Measurements from ENCODE around the gene SUSD1. TPM values are rescaled to one million over a fixed set of nuclear protein-coding genes. Genes with fewer than 3 reads are reported as not detected.

Gene SUSD1
- total and polyA plus RNA-seq, 2 experiments from 2014 or later: 4.2 to 8.4 TPM

GRCh38 chr9:112035166-112035826 is 139.8 kb downstream of the SUSD1 start:
- Histone ChIP-seq H3K4me3 (no peak overlapping the region), H4K20me1 (ENCODE audit: insufficient read depth) (no peaks in the 10 kb centered on the region), H3K9me2 (ENCODE audit: insufficient read depth) (no peaks in the 10 kb centered on the region), H3K36me3 (ENCODE audit: low read depth) (no peaks in the 10 kb centered on the region), H2AFZ (no peak overlapping the region), H3F3A (ENCODE audit: insufficient read depth) (peaks cover 66% of the 10 kb centered on the region), H3K27ac (no peak overlapping the region), H3K9me3 (ENCODE audit: low read depth) (no peaks in the 10 kb centered on the region), H3K4me1 (ENCODE audit: insufficient read depth) (peaks cover 59% of the 10 kb centered on the region), H3K4me2 (ENCODE audit: unreplicated experiment) (no peak overlapping the region), H3K9ac (no peak overlapping the region), H3K27me3 (replicated peaks; ENCODE audit: insufficient read depth) (no peaks in the 10 kb centered on the region), H3K79me2 (ENCODE audit: insufficient read depth) (no peaks in the 10 kb centered on the region)
- no peak for TF ChIP-seq EZH2 (IDR thresholded peaks at IDR 0.05; ENCODE audit: insufficient read depth, poor library complexity, severe bottlenecking)
- no peak for TF ChIP-seq EZH2phosphoT487 (IDR thresholded peaks at IDR 0.05; ENCODE audit: insufficient read depth, low read depth)
- in situ Hi-C loops (cut with MboI): no loop called here
- WGBS, 2 experiments (ENCODE audit: low coverage in 1 of 2, low lambda C conversion rate in 2 of 2, missing lambda C conversion rate in 2 of 2): 74 to 80% methylated on average over 6 of the region's 6 CpGs
- DNase-seq: no peak

DNA sequence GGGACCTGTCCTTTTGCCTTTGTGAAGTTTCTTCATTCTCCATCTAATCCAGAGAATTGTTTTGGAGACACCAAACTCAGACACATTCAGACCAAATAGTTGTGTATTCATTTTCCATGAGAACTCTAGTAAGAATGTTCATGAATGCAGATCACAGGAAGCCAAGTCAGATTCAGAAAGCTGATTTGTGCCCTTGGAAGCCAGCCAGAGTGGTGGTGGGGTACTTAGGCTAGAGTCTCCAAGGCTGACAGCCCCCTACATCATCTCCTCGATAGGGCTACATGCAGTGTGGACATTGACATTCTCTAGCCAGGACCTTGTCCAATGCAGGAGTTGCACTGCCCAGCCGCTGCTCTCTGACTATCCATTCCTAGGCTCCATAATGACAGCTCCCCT is 140.9 kb downstream of the SUSD1 start:
- H3K36me3 ChIP-seq (ENCODE audit: low read depth): no peaks in the 10 kb centered on the region
- 87 to 96% methylated on average over 2 of the region's 2 CpGs for WGBS, 2 experiments (ENCODE audit: low coverage in 1 of 2, low lambda C conversion rate in 2 of 2, missing lambda C conversion rate in 2 of 2)
- no peak overlapping the region for H3K4me3 ChIP-seq
- H3K4me2 ChIP-seq (ENCODE audit: unreplicated experiment): no peak overlapping the region
- no peaks in the 10 kb centered on the region for H4K20me1 ChIP-seq (ENCODE audit: insufficient read depth)
- H3K27ac ChIP-seq: no peak overlapping the region
- in situ Hi-C loops (cut with MboI): no loop called here
- no peak overlapping the region for H3K9ac ChIP-seq
- TF ChIP-seq EZH2phosphoT487 (IDR thresholded peaks at IDR 0.05; ENCODE audit: insufficient read depth, low read depth) (no peak), EZH2 (IDR thresholded peaks at IDR 0.05; ENCODE audit: insufficient read depth, poor library complexity, severe bottlenecking) (no peak)
- H3K9me2 ChIP-seq (ENCODE audit: insufficient read depth): no peaks in the 10 kb centered on the region
- H3K4me1 ChIP-seq (ENCODE audit: insufficient read depth): peaks cover 69% of the 10 kb centered on the region
- H3K27me3 ChIP-seq (replicated peaks; ENCODE audit: insufficient read depth): no peaks in the 10 kb centered on the region
- no peak for DNase-seq
- H2AFZ ChIP-seq: no peak overlapping the region
- peaks cover 66% of the 10 kb centered on the region for H3F3A ChIP-seq (ENCODE audit: insufficient read depth)
- no peaks in the 10 kb centered on the region for H3K79me2 ChIP-seq (ENCODE audit: insufficient read depth)
- no peaks in the 10 kb centered on the region for H3K9me3 ChIP-seq (ENCODE audit: low read depth)

DNA sequence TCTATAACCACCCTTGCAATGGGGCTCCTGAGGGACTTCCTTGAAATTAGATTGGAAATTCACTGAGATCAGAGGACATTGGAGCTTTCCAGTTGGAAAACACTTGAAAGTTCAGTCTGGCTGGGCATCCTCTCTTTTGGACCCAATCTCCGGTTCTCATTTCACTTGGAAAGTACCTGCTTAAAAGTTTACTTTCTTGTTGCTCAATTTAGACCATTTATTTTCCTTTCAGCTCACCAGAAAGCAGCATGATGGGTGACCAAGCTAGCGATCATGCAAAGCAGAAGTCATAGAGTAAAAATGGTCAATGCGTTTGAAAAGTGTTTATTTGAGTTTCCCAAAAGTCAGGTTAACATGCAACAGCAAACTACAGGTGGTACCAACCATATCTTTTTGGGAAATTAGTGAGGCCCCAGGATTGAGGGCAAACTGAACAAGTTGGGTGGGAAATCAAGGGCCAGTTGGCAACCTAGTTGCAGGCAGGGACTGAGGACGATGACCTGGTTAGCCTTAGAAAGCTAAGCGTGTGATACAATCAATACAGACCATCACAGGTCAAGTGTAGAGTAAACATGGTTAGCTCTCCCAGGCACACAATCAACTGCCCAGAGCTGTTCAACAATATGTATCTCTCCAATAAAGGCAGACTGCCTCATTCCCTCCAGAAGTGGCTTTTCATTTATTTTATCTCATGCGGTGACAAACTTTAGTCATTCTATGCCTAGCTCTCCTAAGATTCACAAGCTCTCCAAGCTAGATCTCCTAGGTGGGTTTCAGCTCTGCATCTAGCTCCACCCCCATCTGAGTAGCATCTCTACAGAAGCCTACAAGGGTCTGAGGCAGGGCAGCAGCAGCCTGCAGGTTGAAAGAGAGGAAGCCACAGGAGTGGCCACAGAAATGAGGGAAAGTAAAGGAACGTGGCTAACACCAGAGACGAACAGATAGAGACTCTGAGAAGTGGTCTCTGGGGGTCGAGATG is 141.6 kb downstream of the SUSD1 start:
- Histone ChIP-seq H3K9me2 (ENCODE audit: insufficient read depth) (no peaks in the 10 kb centered on the region), H3K4me2 (ENCODE audit: unreplicated experiment) (peak overlapping the region; percentile 72), H3K4me1 (ENCODE audit: insufficient read depth) (peaks cover 66% of the 10 kb centered on the region), H3K79me2 (ENCODE audit: insufficient read depth) (no peaks in the 10 kb centered on the region), H3K9ac (no peak overlapping the region), H2AFZ (no peak overlapping the region), H3K36me3 (ENCODE audit: low read depth) (no peaks in the 10 kb centered on the region), H3K9me3 (ENCODE audit: low read depth) (no peaks in the 10 kb centered on the region), H3K4me3 (no peak overlapping the region), H4K20me1 (ENCODE audit: insufficient read depth) (no peaks in the 10 kb centered on the region), H3F3A (ENCODE audit: insufficient read depth) (peaks cover 61% of the 10 kb centered on the region), H3K27me3 (replicated peaks; ENCODE audit: insufficient read depth) (no peaks in the 10 kb centered on the region), H3K27ac (peak overlapping the region; percentile 67)
- WGBS, 2 experiments (ENCODE audit: low coverage in 1 of 2, low lambda C conversion rate in 2 of 2, missing lambda C conversion rate in 2 of 2): 88 to 90% methylated on average over 9 of the region's 9 CpGs
- no peak for TF ChIP-seq EZH2phosphoT487 (IDR thresholded peaks at IDR 0.05; ENCODE audit: insufficient read depth, low read depth)
- no peak for TF ChIP-seq EZH2 (IDR thresholded peaks at IDR 0.05; ENCODE audit: insufficient read depth, poor library complexity, severe bottlenecking)
- in situ Hi-C loops (cut with MboI): no loop called here
- no peak for DNase-seq

GRCh38 chr9:112032743-112033142 is 142.4 kb downstream of the SUSD1 start:
- in situ Hi-C loops (cut with MboI): no loop called here

More at GRCh38 chr9:112032743-112033142, 142.4 kb downstream of the SUSD1 start:
- TF ChIP-seq EZH2phosphoT487 (IDR thresholded peaks at IDR 0.05; ENCODE audit: insufficient read depth, low read depth) (no peak), EZH2 (IDR thresholded peaks at IDR 0.05; ENCODE audit: insufficient read depth, poor library complexity, severe bottlenecking) (no peak)
- H3K27ac ChIP-seq: peak overlapping the region; percentile 67
- peaks cover 53% of the 10 kb centered on the region for H3F3A ChIP-seq (ENCODE audit: insufficient read depth)
- H2AFZ ChIP-seq: no peak overlapping the region
- peaks cover 58% of the 10 kb centered on the region for H3K4me1 ChIP-seq (ENCODE audit: insufficient read depth)
- peak; percentile 44 for DNase-seq
- no peaks in the 10 kb centered on the region for H3K36me3 ChIP-seq (ENCODE audit: low read depth)
- no peaks in the 10 kb centered on the region for H3K9me2 ChIP-seq (ENCODE audit: insufficient read depth)
- no peaks in the 10 kb centered on the region for H3K79me2 ChIP-seq (ENCODE audit: insufficient read depth)
- H3K4me2 ChIP-seq (ENCODE audit: unreplicated experiment): peak overlapping the region; percentile 72
- H4K20me1 ChIP-seq (ENCODE audit: insufficient read depth): no peaks in the 10 kb centered on the region
- H3K4me3 ChIP-seq: peak overlapping the region; percentile 22; the same call in 1 of the 2 replicates
- no peaks in the 10 kb centered on the region for H3K27me3 ChIP-seq (replicated peaks; ENCODE audit: insufficient read depth)
- WGBS, 2 experiments (ENCODE audit: low coverage in 1 of 2, low lambda C conversion rate in 2 of 2, missing lambda C conversion rate in 2 of 2): 25 to 35% methylated on average over 1 of the region's 1 CpG
- no peaks in the 10 kb centered on the region for H3K9me3 ChIP-seq (ENCODE audit: low read depth)
- no peak overlapping the region for H3K9ac ChIP-seq
